Measurements from ENCODE around the gene GRIN2A.

DNA sequence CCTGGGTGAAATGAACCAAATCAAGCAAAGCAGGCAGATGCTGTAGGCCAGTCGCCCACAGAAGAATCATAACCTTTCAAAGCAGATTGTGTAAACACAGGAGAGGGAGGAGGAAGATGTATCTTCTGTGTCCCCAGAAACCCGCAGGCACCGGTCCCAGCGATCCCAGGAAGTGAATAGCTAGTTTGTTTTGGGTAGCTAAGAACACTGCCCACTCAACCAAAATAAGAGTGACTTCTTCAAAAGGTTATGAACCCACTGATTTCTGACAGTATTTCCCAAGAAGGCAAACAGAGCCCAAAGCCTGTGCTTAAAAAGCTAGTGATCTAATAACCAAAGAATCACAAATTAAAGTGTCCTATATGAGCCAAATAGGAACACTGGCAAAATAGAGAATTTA is 67.8 kb downstream of the GRIN2A start:
- TF ChIP-seq, protein P1, sequence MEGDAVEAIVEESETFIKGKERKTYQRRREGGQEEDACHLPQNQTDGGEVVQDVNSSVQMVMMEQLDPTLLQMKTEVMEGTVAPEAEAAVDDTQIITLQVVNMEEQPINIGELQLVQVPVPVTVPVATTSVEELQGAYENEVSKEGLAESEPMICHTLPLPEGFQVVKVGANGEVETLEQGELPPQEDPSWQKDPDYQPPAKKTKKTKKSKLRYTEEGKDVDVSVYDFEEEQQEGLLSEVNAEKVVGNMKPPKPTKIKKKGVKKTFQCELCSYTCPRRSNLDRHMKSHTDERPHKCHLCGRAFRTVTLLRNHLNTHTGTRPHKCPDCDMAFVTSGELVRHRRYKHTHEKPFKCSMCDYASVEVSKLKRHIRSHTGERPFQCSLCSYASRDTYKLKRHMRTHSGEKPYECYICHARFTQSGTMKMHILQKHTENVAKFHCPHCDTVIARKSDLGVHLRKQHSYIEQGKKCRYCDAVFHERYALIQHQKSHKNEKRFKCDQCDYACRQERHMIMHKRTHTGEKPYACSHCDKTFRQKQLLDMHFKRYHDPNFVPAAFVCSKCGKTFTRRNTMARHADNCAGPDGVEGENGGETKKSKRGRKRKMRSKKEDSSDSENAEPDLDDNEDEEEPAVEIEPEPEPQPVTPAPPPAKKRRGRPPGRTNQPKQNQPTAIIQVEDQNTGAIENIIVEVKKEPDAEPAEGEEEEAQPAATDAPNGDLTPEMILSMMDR (IDR thresholded peaks at IDR 0.05), result no peak
- no peak for TF ChIP-seq EZH2 (IDR thresholded peaks at IDR 0.05; ENCODE audit: borderline replicate concordance, insufficient read depth, low read depth, low read length, poor library complexity, severe bottlenecking)
